Measurements from ENCODE around the gene WNT2. TPM values are rescaled to one million over a fixed set of nuclear protein-coding genes. Genes with fewer than 3 reads are reported as not detected.

WNT2 gene
- polyA plus RNA-seq, 4 donors = 0.04 to 0.61 TPM; not detected in 2

DNA sequence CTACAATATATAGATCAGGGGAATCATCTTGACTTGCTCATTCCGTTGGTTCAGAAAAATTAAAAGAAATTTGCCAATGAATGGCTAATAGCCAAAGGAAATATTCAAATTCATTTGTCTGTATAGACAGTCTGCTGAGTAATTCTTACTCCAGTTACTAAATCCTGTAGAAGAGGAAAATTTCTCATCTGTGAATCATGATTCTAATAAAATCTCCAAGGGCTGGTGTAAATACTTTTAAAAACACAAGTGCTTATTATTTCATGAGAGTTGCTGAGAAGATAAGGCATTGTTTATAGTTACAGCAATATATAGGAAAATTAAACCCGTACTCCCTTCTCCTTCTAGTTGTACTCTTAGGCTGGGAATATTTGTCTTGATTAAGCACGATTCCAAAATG is 53.0 kb downstream of the WNT2 start:
- Histone ChIP-seq H3K27me3 (ENCODE audit: control insufficient read depth in 3 of 3, insufficient read depth in 3 of 3, low read length in 3 of 3) (peaks cover 0 to 2% (median 2%) of the 10 kb centered on the region in 3 donors), H3K4me1 (ENCODE audit: control insufficient read depth in 3 of 3, insufficient read depth in 2 of 3, low read depth in 1 of 3, low read length in 2 of 3) (no peaks in the 10 kb centered on the region), H3K27ac (ENCODE audit: low read depth in 1 of 3, low read length in 2 of 3) (no peak overlapping the region), H3K36me3 (ENCODE audit: control insufficient read depth in 3 of 3, insufficient read depth in 2 of 3, low read depth in 1 of 3, low read length in 3 of 3) (no peaks in the 10 kb centered on the region), H3K9me3 (ENCODE audit: control insufficient read depth in 2 of 2, insufficient read depth in 1 of 2, low read depth in 1 of 2, low read length in 1 of 2) (peaks cover 0 to 3% of the 10 kb centered on the region in 2 donors), H3K4me3 (ENCODE audit: low read depth in 1 of 3, low read length in 3 of 3) (no peak overlapping the region)
- DNase-seq (no peak), FAIRE-seq (no peak)
- WGBS, 3 donors = 78 to 91% (median 82%) methylated on average over 3 of the region's 3 CpGs

DNA sequence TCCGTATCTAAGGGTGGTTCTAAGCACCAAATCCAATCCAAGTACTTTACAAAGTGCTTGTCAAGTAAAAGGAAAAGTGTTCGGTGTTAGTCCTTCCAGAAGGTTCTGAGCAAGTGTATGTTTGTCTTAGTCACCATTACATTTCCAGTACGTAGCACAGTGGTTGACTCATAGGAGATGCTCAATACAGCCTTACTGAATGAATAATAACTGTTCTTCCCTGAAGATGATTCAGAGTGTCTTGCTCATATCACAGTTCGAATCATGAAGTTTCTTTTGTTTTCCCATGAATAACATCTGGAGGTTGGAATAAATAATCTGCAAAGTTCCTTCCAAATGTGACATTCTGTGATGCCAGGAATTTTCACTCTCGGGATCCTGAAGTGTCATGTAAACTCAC is 53.4 kb downstream of the WNT2 start:
- Histone ChIP-seq H3K4me1 (ENCODE audit: control insufficient read depth in 3 of 3, insufficient read depth in 2 of 3, low read depth in 1 of 3, low read length in 2 of 3) (no peaks in the 10 kb centered on the region), H3K36me3 (ENCODE audit: control insufficient read depth in 3 of 3, insufficient read depth in 2 of 3, low read depth in 1 of 3, low read length in 3 of 3) (no peaks in the 10 kb centered on the region), H3K27me3 (ENCODE audit: control insufficient read depth in 3 of 3, insufficient read depth in 3 of 3, low read length in 3 of 3) (peaks cover 0 to 2% (median 0%) of the 10 kb centered on the region in 3 donors), H3K9me3 (ENCODE audit: control insufficient read depth in 2 of 2, insufficient read depth in 1 of 2, low read depth in 1 of 2, low read length in 1 of 2) (peaks cover 0 to 3% of the 10 kb centered on the region in 2 donors), H3K27ac (ENCODE audit: low read depth in 1 of 3, low read length in 2 of 3) (no peak overlapping the region), H3K4me3 (ENCODE audit: low read depth in 1 of 3, low read length in 3 of 3) (no peak overlapping the region)
- 69 to 81% (median 70%) methylated on average over 5 of the region's 5 CpGs for WGBS, 3 donors
- DNase-seq (no peak), FAIRE-seq (no peak)

DNA sequence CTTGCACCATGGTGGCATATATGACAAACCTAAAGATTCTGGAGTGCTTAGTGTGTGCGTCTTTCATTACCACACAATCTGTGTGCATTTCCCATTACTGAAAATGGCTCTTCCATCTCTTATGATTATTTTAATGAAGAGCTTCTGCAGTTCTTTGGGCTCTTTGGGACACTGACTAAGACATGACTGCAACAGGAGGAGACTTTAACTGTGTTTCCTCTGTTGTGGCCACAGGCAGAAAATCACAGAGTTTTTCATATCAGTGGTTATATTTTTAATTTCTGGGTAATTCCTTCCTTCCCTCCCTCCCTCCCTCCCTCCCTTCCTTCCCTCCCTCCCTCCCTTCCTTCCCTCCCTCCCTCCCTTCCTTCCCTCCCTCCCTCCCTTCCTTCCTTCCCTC is 58.1 kb downstream of the WNT2 start:
- no peaks in the 10 kb centered on the region for H3K27me3 ChIP-seq (ENCODE audit: control insufficient read depth in 3 of 3, insufficient read depth in 3 of 3, low read length in 3 of 3)
- no peaks in the 10 kb centered on the region for H3K36me3 ChIP-seq (ENCODE audit: control insufficient read depth in 3 of 3, insufficient read depth in 2 of 3, low read depth in 1 of 3, low read length in 3 of 3)
- H3K4me1 ChIP-seq (ENCODE audit: control insufficient read depth in 3 of 3, insufficient read depth in 2 of 3, low read depth in 1 of 3, low read length in 2 of 3) = no peaks in the 10 kb centered on the region
- WGBS, 3 donors = 33 to 90% (median 79%) methylated on average over 1 of the region's 1 CpG
- FAIRE-seq (no peak), DNase-seq (no peak)
- H3K9me3 ChIP-seq (ENCODE audit: control insufficient read depth in 2 of 2, insufficient read depth in 1 of 2, low read depth in 1 of 2, low read length in 1 of 2) = peaks cover 0 to 3% of the 10 kb centered on the region in 2 donors
- no peak overlapping the region for H3K27ac ChIP-seq (ENCODE audit: low read depth in 1 of 3, low read length in 2 of 3)
- H3K4me3 ChIP-seq (ENCODE audit: low read depth in 1 of 3, low read length in 3 of 3) = no peak overlapping the region

DNA sequence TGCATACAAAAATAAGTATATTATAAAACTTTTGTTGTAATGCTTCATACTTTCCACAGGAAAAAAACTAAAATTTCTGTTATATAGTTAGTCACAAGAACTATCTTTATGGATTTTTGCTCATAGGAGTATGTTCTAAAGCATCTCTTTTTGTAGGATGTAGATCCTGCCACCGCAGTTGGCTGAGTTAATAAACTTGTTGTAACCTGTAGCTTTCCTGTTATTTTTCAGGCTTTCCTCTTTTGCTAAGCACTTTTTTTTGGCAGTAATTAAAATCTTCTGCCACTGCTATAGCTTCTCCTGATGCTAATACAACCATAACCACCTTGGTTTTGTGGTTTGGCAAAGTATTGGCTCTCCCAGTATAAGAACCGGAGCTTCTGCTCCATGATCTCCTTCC is 60.3 kb downstream of the WNT2 start:
- DNase-seq (no peak), FAIRE-seq (no peak)
- Histone ChIP-seq H3K27me3 (ENCODE audit: control insufficient read depth in 3 of 3, insufficient read depth in 3 of 3, low read length in 3 of 3) (peaks cover 0 to 1% (median 0%) of the 10 kb centered on the region in 3 donors), H3K36me3 (ENCODE audit: control insufficient read depth in 3 of 3, insufficient read depth in 2 of 3, low read depth in 1 of 3, low read length in 3 of 3) (no peaks in the 10 kb centered on the region), H3K27ac (ENCODE audit: low read depth in 1 of 3, low read length in 2 of 3) (no peak overlapping the region), H3K4me3 (ENCODE audit: low read depth in 1 of 3, low read length in 3 of 3) (no peak overlapping the region), H3K4me1 (ENCODE audit: control insufficient read depth in 3 of 3, insufficient read depth in 2 of 3, low read depth in 1 of 3, low read length in 2 of 3) (no peaks in the 10 kb centered on the region), H3K9me3 (ENCODE audit: control insufficient read depth in 2 of 2, insufficient read depth in 1 of 2, low read depth in 1 of 2, low read length in 1 of 2) (peaks cover 0 to 3% of the 10 kb centered on the region in 2 donors)
- WGBS, 3 donors = 95 to 97% (median 96%) methylated on average over 2 of the region's 2 CpGs

DNA sequence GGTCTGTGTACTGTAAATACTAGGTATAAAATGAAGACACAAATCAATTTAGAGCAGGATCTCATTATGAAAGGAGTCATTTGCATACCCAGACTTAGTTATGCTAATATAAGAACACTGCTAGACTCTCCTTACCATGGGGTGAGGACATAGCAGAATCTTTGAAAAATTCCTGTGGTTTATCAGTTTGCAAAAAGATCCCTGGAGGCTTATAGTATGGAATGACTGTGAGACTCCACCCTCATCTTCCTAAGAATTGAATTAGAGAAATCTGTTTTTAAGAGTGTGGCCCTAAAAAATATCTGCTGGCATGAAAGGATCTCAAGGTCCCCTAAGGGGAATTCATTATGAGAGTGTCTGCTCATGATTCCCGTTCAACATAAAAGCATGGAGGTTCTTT is 63.2 kb downstream of the WNT2 start:
- FAIRE-seq (no peak), DNase-seq (no peak)
- no peaks in the 10 kb centered on the region for H3K4me1 ChIP-seq (ENCODE audit: control insufficient read depth in 3 of 3, insufficient read depth in 2 of 3, low read depth in 1 of 3, low read length in 2 of 3)

DNA sequence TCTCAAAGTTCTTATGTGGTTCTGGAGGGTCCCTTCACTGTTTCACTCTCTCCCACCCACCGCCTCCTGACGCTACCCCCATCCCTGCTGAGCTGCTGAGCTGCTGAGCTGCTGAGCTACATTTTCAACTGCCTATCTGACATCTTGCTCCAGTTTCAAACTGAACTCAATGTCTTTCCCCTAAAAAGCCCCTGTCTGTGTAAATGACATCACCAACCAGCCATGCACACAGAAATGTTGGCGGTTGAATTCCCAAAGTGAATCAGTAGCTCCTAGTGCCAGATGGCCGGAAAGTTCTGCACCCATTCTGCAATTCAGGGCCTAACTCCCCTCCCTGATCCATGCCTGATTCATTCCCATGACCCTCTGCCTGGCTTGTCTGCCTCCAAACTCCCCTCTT is 71.2 kb downstream of the WNT2 start:
- H3K4me1 ChIP-seq (ENCODE audit: control insufficient read depth in 3 of 3, insufficient read depth in 2 of 3, low read depth in 1 of 3, low read length in 2 of 3) = no peaks in the 10 kb centered on the region
- H3K4me3 ChIP-seq (ENCODE audit: low read depth in 1 of 3, low read length in 3 of 3) = no peak overlapping the region
- H3K9me3 ChIP-seq (ENCODE audit: control insufficient read depth in 2 of 2, insufficient read depth in 1 of 2, low read depth in 1 of 2, low read length in 1 of 2) = no peaks in the 10 kb centered on the region
- DNase-seq (no peak), FAIRE-seq (no peak)
- no peak overlapping the region for H3K27ac ChIP-seq (ENCODE audit: low read depth in 1 of 3, low read length in 2 of 3)
- no peaks in the 10 kb centered on the region for H3K36me3 ChIP-seq (ENCODE audit: control insufficient read depth in 3 of 3, insufficient read depth in 2 of 3, low read depth in 1 of 3, low read length in 3 of 3)
- no peaks in the 10 kb centered on the region for H3K27me3 ChIP-seq (ENCODE audit: control insufficient read depth in 3 of 3, insufficient read depth in 3 of 3, low read length in 3 of 3)
- 72 to 95% (median 92%) methylated on average over 4 of the region's 4 CpGs for WGBS, 3 donors

More for the DNA sequence above, 63.2 kb downstream of the WNT2 start:
- 37 to 93% (median 78%) methylated on average over 1 of the region's 1 CpG for WGBS, 3 donors
- Histone ChIP-seq H3K9me3 (ENCODE audit: control insufficient read depth in 2 of 2, insufficient read depth in 1 of 2, low read depth in 1 of 2, low read length in 1 of 2) (no peaks in the 10 kb centered on the region), H3K4me3 (ENCODE audit: low read depth in 1 of 3, low read length in 3 of 3) (no peak overlapping the region), H3K27ac (ENCODE audit: low read depth in 1 of 3, low read length in 2 of 3) (no peak overlapping the region), H3K27me3 (ENCODE audit: control insufficient read depth in 3 of 3, insufficient read depth in 3 of 3, low read length in 3 of 3) (peaks cover 0 to 3% (median 0%) of the 10 kb centered on the region in 3 donors), H3K36me3 (ENCODE audit: control insufficient read depth in 3 of 3, insufficient read depth in 2 of 3, low read depth in 1 of 3, low read length in 3 of 3) (no peaks in the 10 kb centered on the region)

DNA sequence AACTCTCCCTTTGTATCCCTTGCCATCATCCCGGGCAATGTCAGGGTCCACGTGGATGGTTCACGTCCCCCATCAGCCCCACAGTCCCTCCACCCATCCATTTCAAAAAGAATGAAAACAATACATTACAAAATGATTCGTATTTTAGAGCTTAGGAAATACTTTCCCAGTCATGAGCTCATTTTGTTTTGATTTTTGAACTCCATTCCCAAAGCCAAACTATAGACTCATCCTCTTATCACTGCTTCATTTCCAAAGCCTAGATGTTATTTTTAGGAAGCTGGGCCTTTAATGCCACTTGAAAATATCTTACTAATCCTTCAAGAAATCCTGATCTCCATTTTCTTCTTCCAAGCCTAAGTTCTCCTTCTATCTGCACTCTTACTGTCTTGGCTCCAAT is 72.1 kb downstream of the WNT2 start:
- DNase-seq (no peak), FAIRE-seq (no peak)
- Histone ChIP-seq H3K9me3 (ENCODE audit: control insufficient read depth in 2 of 2, insufficient read depth in 1 of 2, low read depth in 1 of 2, low read length in 1 of 2) (no peaks in the 10 kb centered on the region), H3K27me3 (ENCODE audit: control insufficient read depth in 3 of 3, insufficient read depth in 3 of 3, low read length in 3 of 3) (no peaks in the 10 kb centered on the region), H3K4me3 (ENCODE audit: low read depth in 1 of 3, low read length in 3 of 3) (no peak overlapping the region), H3K4me1 (ENCODE audit: control insufficient read depth in 3 of 3, insufficient read depth in 2 of 3, low read depth in 1 of 3, low read length in 2 of 3) (no peaks in the 10 kb centered on the region), H3K27ac (ENCODE audit: low read depth in 1 of 3, low read length in 2 of 3) (no peak overlapping the region), H3K36me3 (ENCODE audit: control insufficient read depth in 3 of 3, insufficient read depth in 2 of 3, low read depth in 1 of 3, low read length in 3 of 3) (no peaks in the 10 kb centered on the region)
- WGBS, 3 donors = 68 to 78% (median 72%) methylated on average over 4 of the region's 4 CpGs

DNA sequence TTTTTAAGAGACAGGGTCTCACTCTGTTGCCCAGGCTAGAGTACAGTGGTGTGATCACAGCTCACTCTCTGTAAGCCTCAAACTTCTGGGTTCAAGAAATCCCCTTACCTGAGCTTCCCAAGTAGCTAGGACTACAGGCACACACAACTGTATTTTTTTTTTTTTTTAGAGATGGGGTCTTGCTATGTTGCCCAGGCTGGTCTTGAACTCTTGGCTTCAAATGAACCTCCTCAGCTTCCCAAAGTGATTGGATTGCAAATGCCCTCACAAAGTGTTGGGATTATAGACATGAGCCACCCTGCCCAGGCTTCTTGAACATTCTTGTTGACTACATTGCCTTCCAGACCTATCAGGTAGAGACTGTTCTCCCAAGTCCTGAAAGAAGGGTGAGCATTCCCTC is 72.6 kb downstream of the WNT2 start:
- no peak overlapping the region for H3K27ac ChIP-seq (ENCODE audit: low read depth in 1 of 3, low read length in 2 of 3)
- H3K36me3 ChIP-seq (ENCODE audit: control insufficient read depth in 3 of 3, insufficient read depth in 2 of 3, low read depth in 1 of 3, low read length in 3 of 3) = no peaks in the 10 kb centered on the region
- no peaks in the 10 kb centered on the region for H3K4me1 ChIP-seq (ENCODE audit: control insufficient read depth in 3 of 3, insufficient read depth in 2 of 3, low read depth in 1 of 3, low read length in 2 of 3)
- no peaks in the 10 kb centered on the region for H3K27me3 ChIP-seq (ENCODE audit: control insufficient read depth in 3 of 3, insufficient read depth in 3 of 3, low read length in 3 of 3)
- no peak overlapping the region for H3K4me3 ChIP-seq (ENCODE audit: low read depth in 1 of 3, low read length in 3 of 3)
- FAIRE-seq (no peak), DNase-seq (no peak)
- H3K9me3 ChIP-seq (ENCODE audit: control insufficient read depth in 2 of 2, insufficient read depth in 1 of 2, low read depth in 1 of 2, low read length in 1 of 2) = no peaks in the 10 kb centered on the region

DNA sequence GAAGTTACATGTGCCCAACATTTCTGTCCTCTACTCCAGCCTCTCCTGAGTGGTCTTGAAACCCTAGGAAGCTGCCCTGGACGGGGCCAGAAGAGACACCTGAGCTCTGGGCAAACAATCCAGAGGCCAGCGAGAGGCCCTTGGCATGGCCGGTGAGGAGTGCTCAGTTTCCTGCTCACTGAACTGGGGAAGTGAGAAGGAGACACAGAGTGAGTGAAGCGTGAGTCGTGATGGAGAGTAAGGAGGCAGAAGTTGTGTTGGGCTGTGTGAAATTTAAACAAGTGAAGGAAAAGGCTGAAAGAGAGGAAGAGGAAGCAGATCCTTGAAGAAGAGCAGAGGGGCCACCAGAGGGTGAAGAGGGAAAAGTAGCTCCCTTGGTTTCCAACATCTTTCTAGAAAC is 73.2 kb downstream of the WNT2 start:
- Histone ChIP-seq H3K27ac (ENCODE audit: low read depth in 1 of 3, low read length in 2 of 3) (no peak overlapping the region), H3K4me1 (ENCODE audit: control insufficient read depth in 3 of 3, insufficient read depth in 2 of 3, low read depth in 1 of 3, low read length in 2 of 3) (no peaks in the 10 kb centered on the region), H3K36me3 (ENCODE audit: control insufficient read depth in 3 of 3, insufficient read depth in 2 of 3, low read depth in 1 of 3, low read length in 3 of 3) (no peaks in the 10 kb centered on the region), H3K4me3 (ENCODE audit: low read depth in 1 of 3, low read length in 3 of 3) (no peak overlapping the region), H3K27me3 (ENCODE audit: control insufficient read depth in 3 of 3, insufficient read depth in 3 of 3, low read length in 3 of 3) (no peaks in the 10 kb centered on the region), H3K9me3 (ENCODE audit: control insufficient read depth in 2 of 2, insufficient read depth in 1 of 2, low read depth in 1 of 2, low read length in 1 of 2) (no peaks in the 10 kb centered on the region)
- FAIRE-seq (no peak), DNase-seq (no peak)
- 70 to 75% (median 72%) methylated on average over 5 of the region's 5 CpGs for WGBS, 3 donors

Measured in small intestine (tissue), 7 donors.